Natural killer cell (primary cell): Measurements from ENCODE around the gene RAB20. TPM values are rescaled to one million over a fixed set of nuclear protein-coding genes. Genes with fewer than 3 reads are reported as not detected.

Experiments
- ATAC-seq, 3 donors: fragments of 150-1000 bp in 2 of 3; fragments of 200-7000 bp in 1 of 3; cut with Tn5 transposase; 1 replicate in 1 of 3; 2 replicates in 2 of 3; pipeline ENCODE4 v1.10.0; 2021; ENCODE audit warnings: mild to moderate bottlenecking in 2 of 3, moderate library complexity in 2 of 3
- DNase-seq, 2 donors: peaks; one replicate each; pipeline versions ENCODE4 v3.0.0 to v3.0.0-alpha.2; 2013 to 2021; ENCODE audit warnings: mixed read lengths in 1 of 2
- H3K27ac ChIP-seq: one replicate; pipeline ENCODE4 v1.5.1; 2013; ENCODE audit warnings: mild to moderate bottlenecking, low read length
- H3K27me3 ChIP-seq: one replicate; pipeline ENCODE4 v1.6.1; 2013; ENCODE audit warnings: low read length; ENCODE audit not compliant: control insufficient read depth, insufficient read depth
- H3K36me3 ChIP-seq: one replicate; pipeline ENCODE4 v1.6.1; 2013; ENCODE audit warnings: low read length; ENCODE audit not compliant: control insufficient read depth, insufficient read depth
- H3K4me1 ChIP-seq: one replicate; pipeline ENCODE4 v1.6.1; 2013; ENCODE audit warnings: low read length; ENCODE audit not compliant: control insufficient read depth, insufficient read depth
- H3K4me3 ChIP-seq: one replicate; pipeline ENCODE4 v1.5.1; 2013; ENCODE audit warnings: low read length
- H3K9me3 ChIP-seq: one replicate; pipeline ENCODE4 v1.6.1; 2013; ENCODE audit warnings: low read length; ENCODE audit not compliant: control insufficient read depth, insufficient read depth
- H3K27ac Mint-ChIP-seq, 2 donors: one replicate each; pipeline ENCODE4 v1.8.0; 2022; ENCODE audit warnings: mild to moderate bottlenecking in 2 of 2, mixed read lengths in 2 of 2, moderate library complexity in 1 of 2
- H3K27me3 Mint-ChIP-seq, 2 donors: one replicate each; pipeline ENCODE4 v1.8.0; 2022; ENCODE audit warnings: low read depth in 2 of 2, mixed read lengths in 2 of 2
- H3K36me3 Mint-ChIP-seq: one replicate; pipeline ENCODE4 v1.8.0; 2022; ENCODE audit warnings: mixed read lengths
- H3K4me1 Mint-ChIP-seq, 2 donors: one replicate each; pipeline ENCODE4 v1.8.0; 2022; ENCODE audit warnings: mixed read lengths in 2 of 2
- H3K4me3 Mint-ChIP-seq: one replicate; pipeline ENCODE4 v1.8.0; 2022; ENCODE audit warnings: mild to moderate bottlenecking, moderate library complexity, mixed read lengths
- H3K9me3 Mint-ChIP-seq, 2 donors: one replicate each; pipeline ENCODE4 v1.8.0; 2022; ENCODE audit warnings: mixed read lengths in 2 of 2
- CTCF ChIP-seq: fragments of 200-600 bp; IDR thresholded peaks from one replicate; pipeline ENCODE4 v1.8.0; 2022; ENCODE audit warnings: antibody characterized with exemption
- whole genome bisulfite sequencing: methylation state at CpG from one replicate; pipeline ENCODE4 v1.1.7; 2013; ENCODE audit warnings: missing lambda C conversion rate; ENCODE audit not compliant: insufficient coverage; 5-methylcytosine and 5-hydroxymethylcytosine counted together
- intact Hi-C: fragments of 100-400 bp; cut with micrococcal nuclease; formaldehyde crosslinking; loops from one replicate; pipeline ENCODE4 v1.14.2; 2022
- total RNA-seq, 4 donors: library from RNA; stranded (reverse); fragments of 120-200 nt in 1 of 4; gene quantifications; one replicate each; pipeline versions ENCODE4 v1.2.3 to v1.2.4, GENCODE V29; 2013 to 2022

Gene RAB20
- total RNA-seq, 3 donors from 2014 or later (not counting 1 experiment from before 2014, with no cell fraction given) = 1.0 to 3.3 (median 1.2) TPM

- Histone ChIP-seq H3K9me3 (no peaks in the 10 kb centered on the region), H3K27me3 (no peaks in the 10 kb centered on the region), H3K27ac (no peak overlapping the region), H3K4me3 (no peak overlapping the region), H3K36me3 (no peaks in the 10 kb centered on the region), H3K4me1 (peaks cover 3% of the 10 kb centered on the region)
- peaks cover 0 to 6% of the 10 kb centered on the region in 2 donors for H3K4me1 Mint-ChIP-seq
- DNase-seq = no peak
- peaks cover 0 to 4% of the 10 kb centered on the region in 2 donors for H3K27me3 Mint-ChIP-seq
- no peak for TF ChIP-seq CTCF
- no peak overlapping the region for H3K27ac Mint-ChIP-seq
- 92% methylated on average over 11 of the region's 11 CpGs for WGBS
- H3K4me3 Mint-ChIP-seq = no peak overlapping the region
- intact Hi-C loops = no loop called here
- H3K9me3 Mint-ChIP-seq = no peaks in the 10 kb centered on the region
- H3K36me3 Mint-ChIP-seq = no peaks in the 10 kb centered on the region
- no peak for ATAC-seq
Observed at GRCh38 chr13:110551284-110551683, 10.2 kb downstream of the RAB20 start.

GRCh38 chr13:110549795-110550160 is 11.7 kb downstream of the RAB20 start:
- no peak for TF ChIP-seq CTCF
- no peak overlapping the region for H3K27ac ChIP-seq
- H3K4me3 ChIP-seq = no peak overlapping the region
- no peaks in the 10 kb centered on the region for H3K4me1 ChIP-seq
- ATAC-seq (no peak), DNase-seq (no peak)
- Mint-ChIP-seq H3K4me3 (no peak overlapping the region), H3K36me3 (no peaks in the 10 kb centered on the region), H3K4me1 (no peaks in the 10 kb centered on the region), H3K27me3 (peaks cover 6 to 14% of the 10 kb centered on the region in 2 donors), H3K27ac (no peak overlapping the region), H3K9me3 (no peaks in the 10 kb centered on the region)
- H3K27me3 ChIP-seq = no peaks in the 10 kb centered on the region
- WGBS = 91% methylated on average over 11 of the region's 11 CpGs
- H3K9me3 ChIP-seq = no peaks in the 10 kb centered on the region
- no peaks in the 10 kb centered on the region for H3K36me3 ChIP-seq
- intact Hi-C loops = no loop called here

- H3K9me3 Mint-ChIP-seq = no peaks in the 10 kb centered on the region
- no peaks in the 10 kb centered on the region for H3K9me3 ChIP-seq
Observed at GRCh38 chr13:110548891-110549794, 12.4 kb downstream of the RAB20 start.

More at GRCh38 chr13:110548891-110549794, 12.4 kb downstream of the RAB20 start:
- Mint-ChIP-seq H3K4me1 (no peaks in the 10 kb centered on the region), H3K27me3 (peaks cover 6 to 15% of the 10 kb centered on the region in 2 donors), H3K27ac (no peak overlapping the region), H3K36me3 (no peaks in the 10 kb centered on the region), H3K4me3 (no peak overlapping the region)
- no peak overlapping the region for H3K27ac ChIP-seq
- ATAC-seq = no peak
- H3K36me3 ChIP-seq = no peaks in the 10 kb centered on the region
- no peaks in the 10 kb centered on the region for H3K27me3 ChIP-seq
- no peak for DNase-seq
- no peak overlapping the region for H3K4me3 ChIP-seq
- no peaks in the 10 kb centered on the region for H3K4me1 ChIP-seq
- no peak for TF ChIP-seq CTCF
- 87% methylated on average over 6 of the region's 7 CpGs for WGBS
- intact Hi-C loops = no loop called here
